ENCODE measurements around the gene ATP13A4. TPM values are rescaled to one million over a fixed set of nuclear protein-coding genes. Genes with fewer than 3 reads are reported as not detected.
"Not testable (repeated sequence)": the region's sequence is repeated elsewhere in the genome, so short reads cannot be mapped to it uniquely, and the experiment has no call there.

ATP13A4 gene
- total RNA-seq, 1 donor from 2014 or later: 32.7 TPM

DNA sequence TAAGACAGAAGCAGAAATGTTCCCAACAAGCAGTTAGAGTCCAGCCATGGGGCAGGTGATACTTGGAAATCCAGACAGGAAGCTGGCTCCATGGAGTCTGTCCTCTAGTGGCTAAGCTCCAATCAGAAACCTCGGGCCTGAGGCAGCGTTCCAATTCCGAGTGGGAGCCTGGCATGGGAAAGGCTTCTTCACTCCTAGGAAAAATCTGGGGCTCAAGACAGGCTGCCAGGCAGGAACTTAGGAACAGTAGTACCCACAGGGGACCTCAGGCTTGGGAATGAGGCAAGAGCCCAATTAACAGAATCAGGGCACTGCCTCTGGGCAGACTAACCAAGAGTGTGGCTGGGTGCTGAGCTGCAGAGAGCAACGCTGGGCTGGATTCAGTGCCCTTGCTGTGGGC, 6.2 kb upstream of the ATP13A4 start:
- peak; percentile 29 for DNase-seq

DNA sequence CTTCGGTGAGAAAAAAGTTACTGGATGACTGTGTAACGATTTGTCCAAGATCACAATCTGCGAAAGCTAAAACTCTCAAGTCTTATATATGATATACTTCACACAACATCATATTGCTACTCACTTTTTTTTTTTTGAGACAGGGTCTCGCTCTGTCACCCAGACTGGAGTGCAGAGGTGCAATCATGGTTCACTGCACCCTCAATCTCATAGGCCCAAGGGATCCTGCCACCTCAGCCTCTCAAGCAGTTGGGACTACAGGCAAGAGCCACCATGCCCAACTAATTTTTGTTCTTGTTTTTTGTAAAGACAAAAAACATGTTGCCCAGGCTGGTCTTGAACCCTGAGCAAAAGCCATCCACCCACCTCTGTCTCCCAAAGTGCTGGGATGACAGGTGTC, 5.4 kb upstream of the ATP13A4 start:
- no peak for DNase-seq

DNA sequence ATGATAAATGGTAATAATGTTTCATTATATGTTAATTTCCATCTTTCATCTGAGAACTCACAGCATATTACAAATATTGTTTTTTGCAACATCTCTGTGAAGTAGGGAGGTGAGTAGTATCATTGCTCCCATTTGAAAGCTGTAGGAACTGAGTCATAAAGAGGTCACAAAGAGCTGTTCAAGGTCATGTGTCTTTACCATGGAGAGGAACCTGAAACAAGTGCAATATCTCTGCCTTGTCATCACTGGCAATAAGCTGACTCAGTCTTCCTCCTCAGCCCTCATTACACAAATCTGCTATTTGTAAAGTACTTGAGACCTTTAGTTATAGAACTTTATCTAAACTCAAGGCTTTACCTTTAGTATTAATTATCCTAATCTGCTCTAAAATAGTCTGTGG, 4.4 kb upstream of the ATP13A4 start:
- no peak for DNase-seq

DNA sequence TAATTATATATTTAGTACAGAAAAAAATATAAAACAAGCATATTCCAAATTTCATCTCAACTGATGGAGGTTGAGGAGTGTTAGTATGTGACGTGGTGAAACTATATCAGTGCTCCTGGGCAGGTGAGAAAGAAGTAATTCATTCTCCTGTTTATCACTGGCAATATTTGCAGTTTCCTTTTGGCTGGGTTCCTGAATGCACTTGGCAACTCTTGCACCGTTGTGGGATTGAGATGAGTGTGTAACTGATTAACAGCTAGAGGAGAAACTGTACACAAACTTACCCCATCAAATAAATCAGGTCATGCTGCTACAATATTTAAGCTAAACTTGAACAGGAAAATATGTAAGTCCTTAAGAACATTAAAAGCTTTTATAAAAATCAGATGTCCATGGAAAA, 2.1 kb upstream of the ATP13A4 start:
- DNase-seq: no peak

DNA sequence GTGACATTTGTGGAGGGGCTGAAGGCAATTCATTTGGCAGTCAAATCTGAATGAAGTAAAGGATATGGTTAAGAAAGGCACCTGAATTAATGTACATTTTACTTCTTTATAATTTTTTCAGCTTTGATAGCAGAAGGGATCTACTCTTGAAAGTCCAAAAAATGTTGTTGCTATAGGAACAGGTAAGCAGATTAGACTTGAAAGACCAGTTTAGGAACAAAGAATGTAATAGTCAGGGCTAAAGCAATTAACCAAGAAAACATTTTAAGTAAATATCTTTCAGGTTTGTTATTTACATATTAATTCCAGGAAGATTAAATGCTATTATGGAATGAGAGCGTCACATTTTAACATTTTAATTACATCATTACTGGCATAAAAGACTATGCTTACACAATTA, 1.1 kb downstream of the ATP13A4 start:
- DNase-seq: no peak

DNA sequence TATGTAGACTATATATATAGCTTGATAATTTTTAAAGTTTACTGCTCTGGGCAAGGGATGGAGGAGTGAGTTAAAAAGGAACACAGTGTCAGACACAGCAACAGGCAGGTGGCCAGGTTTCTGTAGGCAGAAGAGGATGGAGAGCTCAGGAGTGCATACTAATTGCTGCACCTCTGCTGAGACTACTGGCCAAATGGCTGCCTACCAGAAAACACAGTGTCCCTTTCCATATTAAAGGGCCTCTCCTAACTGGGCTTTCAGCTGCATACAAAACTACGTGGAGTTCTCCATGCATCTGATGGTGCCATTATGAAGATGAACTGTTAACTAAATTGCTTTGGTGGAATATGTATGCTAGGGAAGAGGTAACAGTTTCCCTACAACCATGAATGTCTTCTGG, 1.8 kb downstream of the ATP13A4 start:
- no peak for DNase-seq

DNA sequence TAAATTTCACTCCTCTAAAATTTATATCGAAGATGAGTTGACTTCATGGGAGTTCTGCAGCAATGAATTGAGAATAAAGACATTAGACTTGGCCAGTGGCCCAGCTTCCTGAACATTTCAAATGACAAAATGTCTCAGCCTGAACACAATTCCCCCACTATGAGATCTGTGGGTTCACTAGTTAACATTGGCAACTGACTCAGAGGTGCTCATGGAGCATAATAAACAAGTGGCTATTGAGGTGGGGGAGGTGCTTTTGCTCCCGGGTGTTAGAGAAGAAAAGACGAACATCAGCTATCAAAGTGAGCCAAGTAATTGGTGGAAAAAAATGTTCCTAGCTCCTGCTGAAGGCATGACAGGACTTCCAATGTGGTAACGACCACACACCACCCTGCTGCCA, 6.3 kb downstream of the ATP13A4 start:
- DNase-seq: no peak

DNA sequence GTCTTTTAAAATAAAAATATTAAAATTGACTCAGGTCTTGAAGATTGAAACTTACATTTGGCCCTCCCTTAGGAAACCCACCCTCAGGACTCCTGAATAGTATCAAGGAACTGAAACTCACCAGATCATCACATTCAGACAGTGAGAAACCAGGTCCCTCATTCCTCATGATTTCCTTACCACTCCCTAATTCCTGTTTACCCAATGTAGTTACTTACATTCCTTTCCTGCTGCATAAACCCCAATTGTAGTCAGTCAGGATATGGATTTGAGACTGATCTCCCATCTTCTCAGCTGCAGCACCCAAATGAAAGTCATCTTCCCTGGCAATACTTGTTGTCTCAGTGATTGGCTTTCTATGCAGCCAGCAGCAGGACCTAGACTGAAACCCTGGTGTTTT, 8.6 kb downstream of the ATP13A4 start:
- no peak for DNase-seq

DNA sequence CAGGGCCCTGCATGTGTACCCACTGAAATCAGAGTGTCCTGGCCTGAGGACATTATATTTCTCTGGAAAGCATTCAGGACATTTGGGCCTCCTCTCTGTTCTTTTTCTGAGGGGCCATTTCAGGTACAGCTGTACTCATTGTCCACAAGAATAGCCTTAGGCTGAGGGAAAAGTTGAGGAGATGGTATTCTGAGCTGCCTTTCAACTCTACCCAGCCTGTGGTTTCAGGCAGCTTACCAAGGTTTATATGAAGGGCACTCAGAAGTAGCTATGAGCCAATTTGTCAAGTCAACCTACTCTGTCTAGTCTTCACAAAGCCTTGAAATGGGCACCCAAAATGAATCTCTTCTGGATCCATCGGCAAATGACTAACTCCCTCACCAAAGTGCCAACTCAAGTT, 9.4 kb downstream of the ATP13A4 start:
- DNase-seq: no peak

DNA sequence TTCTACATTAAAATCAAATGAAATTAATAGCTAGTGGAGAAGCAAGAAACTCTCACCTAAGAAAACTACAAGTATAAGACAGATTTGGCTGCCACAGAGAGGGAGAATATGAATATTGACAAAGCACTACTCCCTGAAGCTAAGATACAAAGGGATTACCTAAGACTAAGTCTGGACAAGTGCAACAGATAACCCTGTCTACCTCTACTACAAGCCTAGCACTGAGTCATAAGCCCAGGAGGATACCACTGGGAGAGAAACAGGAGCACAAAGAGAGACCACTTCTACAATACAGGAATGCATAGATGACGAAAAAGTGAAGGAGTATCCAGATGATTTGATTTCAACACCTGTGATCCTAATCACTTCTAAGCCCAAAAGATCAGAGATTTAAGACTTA, 10.4 kb downstream of the ATP13A4 start:
- DNase-seq: no peak

DNA sequence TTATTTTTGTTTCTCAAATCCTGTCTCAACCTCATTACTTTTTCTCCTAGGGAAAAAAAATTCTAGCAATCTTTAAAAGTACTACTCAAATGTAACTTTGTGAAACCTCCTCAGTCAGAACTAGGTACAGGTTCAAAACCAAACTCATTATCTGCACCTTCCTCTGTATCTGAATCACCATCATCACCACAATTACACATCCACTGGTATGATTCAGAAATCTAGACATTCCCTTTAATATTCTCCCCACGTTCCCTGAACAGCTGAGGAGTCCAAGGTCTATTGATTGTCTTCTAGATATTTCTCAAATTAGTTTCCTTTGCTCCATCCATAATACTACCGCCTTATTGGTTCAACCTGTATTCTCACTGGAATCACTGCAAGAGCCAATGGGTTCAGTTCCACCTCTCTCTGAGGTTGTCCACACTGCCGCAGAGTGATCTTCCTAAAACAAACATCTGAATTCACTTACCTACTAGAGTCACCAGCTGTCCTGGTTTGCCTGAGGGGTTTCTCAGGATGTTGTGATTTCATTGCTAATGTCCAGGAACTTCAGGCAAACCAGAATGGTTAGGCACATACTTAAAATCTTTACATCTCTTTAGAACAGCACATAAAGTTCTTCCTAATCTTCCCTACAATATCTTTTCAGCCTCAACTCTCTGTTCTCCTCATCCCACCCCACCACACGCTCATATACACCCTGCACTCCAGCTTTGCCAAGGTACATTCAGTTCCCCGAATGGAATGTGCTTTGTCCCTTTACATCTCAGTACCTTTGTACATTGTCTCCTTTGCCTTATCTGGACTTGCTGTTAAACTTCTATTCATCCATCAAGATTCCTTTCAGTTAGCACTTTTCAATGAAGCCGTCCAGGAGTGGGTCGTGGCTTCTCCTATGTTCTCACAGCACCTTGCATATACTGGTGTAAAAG, 24.2 kb downstream of the ATP13A4 start:
- DNase-seq: no peak

DNA sequence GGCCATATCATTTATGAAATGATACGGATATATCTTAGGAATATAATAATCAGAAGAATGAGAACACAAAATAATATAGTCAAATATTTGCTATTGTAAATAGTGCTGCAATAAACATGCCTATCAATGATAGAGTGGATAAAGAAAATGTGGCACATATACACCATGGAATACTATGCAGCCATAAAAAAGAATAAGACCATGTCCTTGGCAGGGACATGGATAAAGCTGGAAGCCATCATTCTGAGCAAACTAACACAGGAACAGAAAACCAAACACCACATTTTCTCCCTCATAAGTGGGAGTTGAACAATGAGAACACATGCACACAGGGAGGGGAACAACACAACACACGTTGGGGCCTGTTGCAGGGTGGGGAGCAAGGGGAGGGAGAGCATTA, 28.6 kb downstream of the ATP13A4 start:
- DNase-seq: not testable (repeated sequence)

DNA sequence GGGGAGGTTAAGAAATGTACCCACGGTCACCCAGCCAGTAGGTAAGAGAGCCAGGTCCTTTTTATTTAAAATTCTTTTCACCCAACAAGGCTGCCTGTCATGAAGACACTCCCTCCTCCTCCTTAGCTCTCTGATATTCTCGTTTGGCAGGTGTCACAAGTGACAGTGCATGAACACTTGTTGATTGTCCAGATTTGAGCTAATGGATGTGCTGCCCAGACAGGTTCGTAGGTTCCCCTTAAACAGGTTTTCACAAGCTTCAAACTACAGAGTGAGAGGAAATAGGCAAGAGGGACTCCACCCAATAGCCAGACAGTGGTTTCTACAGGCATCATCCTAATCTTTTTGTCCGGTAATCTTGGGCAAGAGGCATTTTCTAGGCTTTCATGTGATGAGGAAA, 32.2 kb downstream of the ATP13A4 start:
- DNase-seq: peak; percentile 45

DNA sequence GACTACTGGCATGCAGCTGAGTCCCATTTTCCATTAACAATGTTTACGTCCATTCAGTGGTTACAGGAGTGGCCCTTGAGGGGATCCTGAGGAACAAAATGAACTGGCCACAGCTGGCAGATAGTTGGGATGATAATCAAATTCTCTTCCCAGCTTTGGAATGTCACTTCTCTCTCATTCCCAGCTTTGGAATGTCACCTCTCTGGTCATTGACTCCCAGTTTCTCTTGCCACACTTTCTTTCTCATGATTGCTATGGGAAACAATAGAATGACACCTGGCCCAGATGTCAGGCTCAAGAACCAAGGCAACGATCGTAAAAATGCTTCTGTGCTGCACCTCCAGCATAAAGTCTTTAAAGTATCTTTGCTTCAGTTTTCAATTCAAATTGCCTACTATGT, 34.0 kb downstream of the ATP13A4 start:
- DNase-seq: no peak

DNA sequence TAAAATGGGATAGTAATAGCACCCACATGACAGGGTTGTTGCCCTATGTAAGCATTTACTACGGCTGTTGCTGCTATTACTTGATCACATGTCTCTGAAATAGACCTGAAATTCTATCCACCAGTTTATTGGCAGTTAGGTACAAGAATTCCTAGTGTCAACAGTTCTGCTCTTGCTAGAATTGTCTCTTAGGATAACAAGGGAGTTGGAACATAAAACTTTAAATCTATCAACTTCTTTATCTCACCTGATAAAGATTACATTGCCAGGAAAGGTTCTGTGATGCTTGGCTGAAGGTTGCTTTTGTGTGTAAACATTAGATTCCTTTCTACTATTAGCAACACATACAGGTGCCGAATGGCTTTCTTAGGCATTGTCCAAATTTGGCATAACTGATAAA, 38.7 kb downstream of the ATP13A4 start:
- no peak for DNase-seq

DNA sequence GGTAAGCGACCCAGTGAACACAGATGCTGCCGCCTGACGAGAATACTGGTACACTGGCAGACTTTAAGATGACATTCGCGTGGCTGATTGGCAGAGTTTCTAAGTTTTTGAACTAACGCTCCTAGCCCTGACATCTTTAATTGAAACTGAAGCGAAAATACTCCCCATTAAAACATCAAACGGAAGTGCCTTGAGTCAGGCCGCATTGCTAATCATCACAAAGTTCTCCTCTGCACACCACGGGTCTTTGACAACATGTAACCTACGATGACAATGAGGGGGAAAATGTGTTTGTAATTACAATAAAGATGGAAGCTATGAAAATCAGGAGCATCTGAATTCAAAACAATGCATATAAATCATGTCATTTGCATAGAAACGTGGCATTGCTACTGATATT, 44.5 kb downstream of the ATP13A4 start:
- no peak for DNase-seq

DNA sequence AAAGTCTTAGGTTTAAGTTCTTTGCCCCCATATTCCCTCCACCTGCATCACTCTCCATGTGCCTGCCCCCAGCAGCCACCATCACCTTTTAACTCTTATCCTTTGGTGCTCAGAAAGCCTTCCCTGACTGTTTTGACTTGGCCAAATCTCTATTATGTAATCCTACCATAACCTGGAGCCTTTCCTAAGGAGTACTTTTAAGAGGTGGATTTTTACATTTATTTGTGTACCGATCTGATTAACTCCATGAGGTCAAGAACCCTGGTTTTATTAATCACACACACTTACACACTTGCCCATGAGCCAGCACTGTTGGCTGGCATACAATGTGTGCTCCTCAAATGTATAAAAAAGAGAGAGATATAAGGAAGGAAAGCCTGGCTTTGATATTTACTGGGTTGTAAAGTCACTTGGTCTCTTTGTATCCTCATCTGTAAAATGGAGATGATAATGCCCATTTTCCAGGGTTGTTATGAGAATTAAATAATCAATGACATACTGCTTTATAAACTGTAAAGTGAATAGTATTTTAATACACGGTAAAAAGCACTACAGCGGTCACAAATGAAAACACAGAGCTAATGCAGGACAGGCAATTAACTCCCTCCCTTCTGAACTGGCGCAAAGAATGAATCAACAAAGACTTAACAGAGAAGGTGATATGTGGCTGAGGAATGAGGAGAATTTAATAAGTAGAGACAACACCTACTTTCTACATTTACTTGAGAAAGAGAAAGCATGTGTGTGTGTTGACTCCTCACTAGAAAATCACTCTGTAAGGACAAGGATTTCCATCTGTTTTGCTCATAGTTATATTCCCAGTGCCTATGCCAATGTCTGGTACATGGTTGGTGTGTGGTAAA, 45.4 kb downstream of the ATP13A4 start:
- DNase-seq: no peak

DNA sequence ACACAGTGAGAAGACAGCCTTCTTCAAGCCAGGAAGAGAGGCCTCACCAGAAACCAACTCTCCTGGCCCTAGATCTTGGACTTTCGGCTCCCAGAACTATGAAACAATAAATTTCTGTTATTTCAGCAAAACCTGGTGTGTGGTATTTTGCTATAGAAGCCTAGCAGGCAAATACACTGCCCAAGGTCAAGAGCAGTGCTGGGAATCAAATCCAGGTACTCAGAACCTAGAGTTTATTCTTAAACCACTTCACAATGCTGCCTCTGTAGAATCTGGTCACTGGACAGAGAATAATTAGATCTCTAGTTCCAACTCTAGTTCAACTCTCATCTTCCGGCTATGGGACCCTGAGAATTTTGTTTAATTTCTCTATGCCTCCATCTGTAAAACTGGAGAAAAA, 46.6 kb downstream of the ATP13A4 start:
- no peak for DNase-seq

DNA sequence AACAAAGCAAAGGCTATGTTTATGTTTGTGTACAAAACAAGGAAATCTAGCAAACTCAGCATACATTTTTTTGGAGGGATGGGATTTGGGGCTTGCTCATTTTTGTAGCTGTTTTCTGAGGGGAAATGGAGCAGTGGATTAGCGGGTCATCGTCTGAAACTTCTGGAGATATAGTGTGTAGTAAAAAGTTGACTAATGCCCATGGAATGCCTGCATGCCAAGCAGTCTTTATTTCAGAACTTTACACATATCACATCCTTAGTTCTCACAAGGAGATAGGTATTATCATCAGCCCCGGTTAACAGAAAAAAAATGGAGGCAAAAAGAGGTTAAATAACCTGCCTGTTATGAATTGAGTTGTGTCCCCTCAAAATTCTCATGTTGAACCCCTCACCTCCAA, 47.1 kb downstream of the ATP13A4 start:
- no peak for DNase-seq

DNA sequence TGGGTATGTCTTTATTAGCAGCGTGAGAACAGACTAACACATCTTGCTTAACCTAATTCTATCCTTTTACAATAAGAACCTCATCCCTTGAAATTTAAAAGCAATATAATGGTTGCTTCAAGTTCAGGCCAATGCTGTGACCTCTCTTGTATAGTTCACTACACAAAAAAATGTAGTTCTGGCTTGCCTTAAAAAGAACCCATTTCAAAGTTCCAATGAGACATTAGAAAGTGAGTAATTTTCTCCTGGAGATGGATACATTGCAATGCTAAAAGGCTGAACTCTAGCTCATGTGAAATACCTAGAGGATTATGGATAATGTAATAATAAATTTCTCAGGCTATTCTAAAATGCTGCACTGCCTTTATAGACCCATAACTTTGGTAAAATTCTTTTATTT, 47.8 kb downstream of the ATP13A4 start:
- peak; percentile 8 for DNase-seq

DNA sequence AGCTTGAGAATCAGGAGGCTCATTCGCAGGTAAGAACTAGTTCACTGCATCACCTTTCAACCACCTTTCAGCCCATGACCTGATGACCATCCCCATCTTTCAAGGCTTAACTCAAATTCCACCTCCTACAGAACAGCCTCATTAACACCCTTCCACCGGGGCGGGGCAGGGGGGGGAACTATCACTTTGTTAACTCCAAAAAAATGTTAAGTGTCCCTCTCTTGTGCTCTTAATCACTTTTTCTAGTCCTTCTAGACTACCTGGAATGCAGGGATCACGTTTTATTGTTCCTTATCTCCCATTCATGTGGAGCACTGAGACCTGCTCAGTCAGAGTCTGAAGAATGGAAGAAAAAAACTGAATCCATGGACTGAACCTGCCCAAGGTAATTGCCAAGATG, 51.8 kb downstream of the ATP13A4 start:
- no peak for DNase-seq

DNA sequence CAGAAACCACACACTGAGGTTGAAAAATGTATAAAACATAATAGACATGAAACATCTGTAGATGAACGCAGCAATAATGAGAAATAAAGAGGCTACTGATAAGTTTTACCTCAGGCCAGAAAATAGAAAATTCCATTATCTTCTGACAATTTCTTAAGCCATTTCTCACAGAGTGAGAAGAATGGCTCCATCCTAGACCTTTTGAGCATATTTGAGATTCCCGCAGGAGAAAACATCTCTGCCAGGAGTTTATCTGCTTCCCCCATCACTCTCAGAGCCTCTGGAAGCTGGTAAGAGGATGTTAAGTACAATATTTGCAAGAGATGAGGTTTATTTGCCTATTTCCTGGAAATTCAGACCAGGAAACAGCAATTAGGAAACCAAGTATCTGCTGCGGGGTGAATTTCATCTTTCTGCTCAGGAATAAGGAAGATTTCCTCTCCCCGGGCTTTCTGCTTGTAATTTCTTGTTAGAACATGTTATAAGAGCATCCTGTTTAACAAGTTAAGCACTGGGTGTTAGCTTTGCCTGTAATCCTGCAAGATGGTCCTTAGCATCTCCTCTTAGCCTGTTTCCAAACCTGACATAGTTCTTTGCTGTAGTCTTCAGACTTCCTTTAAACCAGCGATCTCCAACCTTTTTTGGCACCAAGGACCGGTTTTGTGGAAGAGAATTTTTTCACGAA, 54.8 kb downstream of the ATP13A4 start:
- peak; percentile 39 for DNase-seq
